Tibial nerve (tissue), 4 donors: Measurements from ENCODE around the gene LPAR6. TPM values are rescaled to one million over a fixed set of nuclear protein-coding genes. Genes with fewer than 3 reads are reported as not detected.

Experiments used
- DNase-seq, 2 donors: peaks; one replicate each; pipeline ENCODE4 v3.0.0-alpha.2; 2019; ENCODE audit warnings: low spot score in 2 of 2
- H3K27ac ChIP-seq, 4 donors: fragments of 200-600 bp; sonication (generic) in 3 of 4; one replicate each; pipeline ENCODE4 v1.5.1; 2017 to 2019; ENCODE audit warnings: mild to moderate bottlenecking in 1 of 4
- H3K27me3 ChIP-seq, 2 donors: fragments of 200-600 bp; sonication (generic) in 1 of 2; one replicate each; pipeline versions ENCODE4 v1.5.1 to v1.6.0; 2017 to 2019
- H3K36me3 ChIP-seq, 3 donors: fragments of 200-600 bp; sonication (generic); one replicate each; pipeline ENCODE4 v1.5.1; 2018 to 2019
- H3K4me1 ChIP-seq, 4 donors: fragments of 200-600 bp; sonication (generic) in 3 of 4; one replicate each; pipeline ENCODE4 v1.5.1; 2017 to 2019
- H3K4me3 ChIP-seq, 4 donors: fragments of 200-600 bp; sonication (generic) in 3 of 4; one replicate each; pipeline ENCODE4 v1.5.1; 2017 to 2019; ENCODE audit warnings: mild to moderate bottlenecking in 1 of 4, moderate library complexity in 1 of 4
- H3K9me3 ChIP-seq, 4 donors: fragments of 200-600 bp; sonication (generic) in 3 of 4; one replicate each; pipeline ENCODE4 v1.5.1; 2017 to 2019
- CTCF ChIP-seq, 5 experiments: fragments of 200-600 bp in 3 of 5; fragments of 450-650 bp in 2 of 5; sonication (generic) in 3 of 5; IDR thresholded peaks; one replicate each; pipeline ENCODE4 v1.5.1; 2016 to 2019; ENCODE audit warnings: antibody characterized with exemption in 5 of 5, mild to moderate bottlenecking in 3 of 5, moderate library complexity in 2 of 5
- EP300 ChIP-seq, 2 donors: sonication (generic); formaldehyde crosslinking; IDR thresholded peaks; one replicate each; pipeline ENCODE4 v1.6.1; 2017; ENCODE audit warnings: antibody characterized with exemption in 2 of 2, mild to moderate bottlenecking in 1 of 2
- POLR2A ChIP-seq, 2 donors: fragments of 450-650 bp; IDR thresholded peaks; one replicate each; pipeline ENCODE4 v1.6.1; 2017; ENCODE audit warnings: antibody characterized with exemption in 2 of 2, mild to moderate bottlenecking in 2 of 2, moderate library complexity in 2 of 2
- WGBS, 2 donors: methylation state at CpG; one replicate each; pipeline ENCODE4 v1.1.5; 2018; 5-methylcytosine and 5-hydroxymethylcytosine counted together
- total RNA-seq, 4 donors: library from RNA; depleted of rRNA; stranded (reverse); fragments of >200 nt; gene quantifications; one replicate each; pipeline ENCODE4 v1.1.0, GENCODE V29; 2016

Gene LPAR6
- total RNA-seq, 4 donors from 2014 or later, result 19.9 to 28.6 (median 23.6) TPM

DNA sequence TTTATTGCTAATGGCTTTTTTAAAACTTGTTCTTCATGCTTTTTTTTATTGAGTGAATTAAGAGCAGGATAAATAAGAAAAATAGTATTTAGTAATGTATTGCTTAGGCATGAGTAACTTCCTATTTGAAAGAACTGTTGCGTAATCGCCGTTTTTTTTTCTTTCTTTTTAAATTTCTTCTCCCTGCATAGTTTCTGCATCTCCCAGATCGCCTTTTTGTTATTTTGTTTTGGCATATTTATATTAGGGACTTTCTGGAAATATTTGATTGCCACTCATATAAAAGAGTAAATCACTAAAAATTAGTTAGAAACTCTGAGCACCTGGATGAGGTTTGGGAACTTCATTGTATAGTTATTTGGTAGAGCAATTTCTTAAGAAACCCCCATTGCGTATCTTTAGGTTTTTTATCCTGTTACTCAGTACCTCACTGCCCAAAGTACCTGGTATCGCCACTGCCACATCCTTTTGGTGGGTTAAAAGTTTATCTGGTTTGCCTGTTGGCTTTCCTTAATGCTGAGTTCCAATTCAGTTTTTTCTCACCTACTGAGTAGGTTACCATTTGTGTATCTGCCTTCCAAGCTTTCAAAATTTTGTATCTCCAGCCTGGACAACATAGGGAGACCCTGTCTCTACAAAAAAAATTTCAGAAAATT is 36.2 kb upstream of the LPAR6 start:
- peaks cover 0 to 22% (median 0%) of the 10 kb centered on the region in 3 donors for H3K36me3 ChIP-seq
- 58 to 63% methylated on average over 6 of the region's 6 CpGs for WGBS, 2 donors
- TF ChIP-seq EP300 (IDR thresholded peaks at IDR 0.05) (no peak), POLR2A (IDR thresholded peaks at IDR 0.05) (no peak), CTCF (IDR thresholded peaks at IDR 0.05) (no peak)
- no peak overlapping the region for H3K4me3 ChIP-seq
- DNase-seq, result no peak
- H3K4me1 ChIP-seq, result peaks cover 0 to 17% (median 0%) of the 10 kb centered on the region in 4 donors
- peaks cover 0 to 24% (median 8%) of the 10 kb centered on the region in 4 donors for H3K9me3 ChIP-seq
- H3K27ac ChIP-seq, result peak overlapping the region in 2 of 4 donors; percentile 18 to 57
- H3K27me3 ChIP-seq, result no peaks in the 10 kb centered on the region

DNA sequence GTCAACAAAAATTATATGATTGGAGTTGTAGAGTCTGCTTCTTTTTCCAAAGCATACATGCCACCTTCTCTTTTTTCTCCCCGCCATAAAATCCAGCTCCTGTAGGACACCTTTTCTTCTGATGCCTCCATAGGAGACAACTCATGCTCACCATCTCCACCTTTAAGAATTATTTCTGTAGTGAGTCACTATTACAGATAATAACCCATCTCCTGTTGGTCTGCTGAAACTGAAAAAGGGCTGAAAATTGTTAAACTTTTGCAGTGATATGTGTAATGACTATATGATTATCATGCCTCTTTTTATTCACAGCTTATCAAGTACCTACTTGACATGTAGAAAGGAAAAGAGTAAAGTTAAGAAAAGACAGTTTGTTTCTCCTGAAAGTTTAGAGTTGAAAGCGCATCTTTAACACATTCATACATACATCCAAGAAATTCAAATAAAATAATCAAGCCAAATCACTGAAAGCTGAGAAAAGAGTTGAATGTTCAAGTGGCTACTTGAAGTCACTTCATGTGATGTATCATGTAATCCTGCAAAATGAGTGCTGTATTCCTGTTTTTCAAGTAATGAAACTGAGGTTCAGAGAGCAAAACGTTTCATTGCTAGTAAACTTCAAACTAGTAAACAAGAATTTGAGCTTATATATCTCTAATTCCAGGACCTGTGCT is 35.5 kb upstream of the LPAR6 start:
- H3K27ac ChIP-seq, result peak overlapping the region in 2 of 4 donors; percentile 18 to 57
- DNase-seq, result no peak
- no peaks in the 10 kb centered on the region for H3K27me3 ChIP-seq
- peaks cover 0 to 16% (median 0%) of the 10 kb centered on the region in 3 donors for H3K36me3 ChIP-seq
- H3K9me3 ChIP-seq, result peaks cover 0 to 24% (median 8%) of the 10 kb centered on the region in 4 donors
- no peak overlapping the region for H3K4me3 ChIP-seq
- 77 to 82% methylated on average over 3 of the region's 3 CpGs for WGBS, 2 donors
- H3K4me1 ChIP-seq, result peaks cover 0 to 21% (median 0%) of the 10 kb centered on the region in 4 donors
- TF ChIP-seq EP300 (IDR thresholded peaks at IDR 0.05) (no peak), CTCF (IDR thresholded peaks at IDR 0.05) (no peak), POLR2A (IDR thresholded peaks at IDR 0.05) (no peak)

DNA sequence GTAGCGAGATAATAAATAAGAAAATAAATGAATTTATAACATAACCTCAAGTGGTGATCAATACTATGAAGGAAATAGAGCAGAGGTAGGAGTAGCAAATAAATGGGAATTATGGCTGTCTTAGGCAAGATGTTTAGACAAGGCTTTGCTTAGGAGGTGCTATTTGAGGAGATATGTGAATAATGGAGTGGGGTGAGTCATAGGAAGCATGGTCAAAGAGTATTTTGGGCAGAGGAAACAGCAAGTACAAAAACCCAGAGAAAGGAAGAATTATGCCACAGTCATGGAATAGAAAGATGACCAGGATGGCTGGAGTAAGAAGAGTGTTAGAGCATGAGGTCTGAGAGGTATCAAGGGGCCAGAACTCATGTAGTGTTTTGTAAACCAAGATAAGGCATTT is 33.6 kb upstream of the LPAR6 start:
- no peaks in the 10 kb centered on the region for H3K27me3 ChIP-seq
- no peak for DNase-seq
- TF ChIP-seq POLR2A (IDR thresholded peaks at IDR 0.05) (no peak), CTCF (IDR thresholded peaks at IDR 0.05) (no peak), EP300 (IDR thresholded peaks at IDR 0.05) (peak in 1 of 2 donors; percentile 40)
- peaks cover 0 to 32% (median 0%) of the 10 kb centered on the region in 4 donors for H3K4me1 ChIP-seq
- whole genome bisulfite sequencing, 2 donors, result 98% methylated on average over 1 of the region's 1 CpG
- H3K4me3 ChIP-seq, result no peak overlapping the region
- H3K9me3 ChIP-seq, result peaks cover 0 to 20% (median 8%) of the 10 kb centered on the region in 4 donors
- peak overlapping the region in 2 of 4 donors; percentile 26 to 50 for H3K27ac ChIP-seq
- H3K36me3 ChIP-seq, result peaks cover 0 to 11% (median 0%) of the 10 kb centered on the region in 3 donors

- Histone ChIP-seq H3K9me3 (no peaks in the 10 kb centered on the region), H3K4me3 (no peak overlapping the region), H3K36me3 (no peaks in the 10 kb centered on the region), H3K4me1 (peaks cover 0 to 33% (median 0%) of the 10 kb centered on the region in 4 donors), H3K27ac (no peak overlapping the region), H3K27me3 (no peaks in the 10 kb centered on the region)
- no peak for DNase-seq
- TF ChIP-seq CTCF (IDR thresholded peaks at IDR 0.05) (no peak), EP300 (IDR thresholded peaks at IDR 0.05) (no peak), POLR2A (IDR thresholded peaks at IDR 0.05) (no peak)
- 52 to 55% methylated on average over 1 of the region's 1 CpG for WGBS, 2 donors
Measured at GRCh38 chr13:48443442-48444208, 30.7 kb upstream of the LPAR6 start.
